Gastroesophageal sphincter (tissue), 4 donors: ENCODE measurements around the gene JDP2. TPM values are rescaled to one million over a fixed set of nuclear protein-coding genes. Genes with fewer than 3 reads are reported as not detected.

Experiments used
- ATAC-seq: fragments of 150-250 bp; one replicate; pipeline ENCODE4 v1.9.1; 2016; ENCODE audit warnings: mild to moderate bottlenecking, moderate library complexity
- H3K27ac ChIP-seq, 4 donors: fragments of 200-600 bp; sonication (generic) in 3 of 4; 1 replicate in 3 of 4; 2 replicates in 1 of 4; pipeline ENCODE4 v1.5.1; 2016 to 2019
- H3K27me3 ChIP-seq: fragments of 200-600 bp; sonication (generic); one replicate; pipeline ENCODE4 v1.5.1; 2019
- H3K36me3 ChIP-seq, 2 donors: fragments of 200-600 bp; sonication (generic); one replicate each; pipeline ENCODE4 v1.5.1; 2019; ENCODE audit warnings: control low read depth in 1 of 2
- H3K4me1 ChIP-seq, 3 donors: fragments of 200-600 bp; sonication (generic); 1 replicate in 2 of 3; 2 replicates in 1 of 3; pipeline ENCODE4 v1.5.1; 2016 to 2019; ENCODE audit warnings: control low read depth in 2 of 3
- H3K4me3 ChIP-seq, 2 donors: fragments of 200-600 bp; sonication (generic); one replicate each; pipeline ENCODE4 v1.5.1; 2019; ENCODE audit warnings: mild to moderate bottlenecking in 1 of 2, moderate library complexity in 1 of 2
- H3K9me3 ChIP-seq, 3 donors: fragments of 200-600 bp; sonication (generic); one replicate each; pipeline ENCODE4 v1.5.1; 2017 to 2019; ENCODE audit warnings: control low read depth in 2 of 3
- EP300 ChIP-seq: sonication (generic); formaldehyde crosslinking; IDR thresholded peaks from one replicate; pipeline ENCODE4 v1.6.1; 2017; ENCODE audit warnings: antibody characterized with exemption, mild to moderate bottlenecking
- POLR2A ChIP-seq, 2 donors: fragments of 450-650 bp; IDR thresholded peaks; one replicate each; pipeline ENCODE4 v1.6.1; 2017; ENCODE audit warnings: antibody characterized with exemption in 2 of 2, mild to moderate bottlenecking in 2 of 2, moderate library complexity in 1 of 2
- POLR2AphosphoS5 ChIP-seq: sonication (generic); formaldehyde crosslinking; IDR thresholded peaks from one replicate; pipeline ENCODE4 v1.6.1; 2017; ENCODE audit warnings: antibody characterized with exemption
- WGBS, 2 donors: methylation state at CpG; one replicate each; pipeline ENCODE4 v1.1.5; 2018; ENCODE audit warnings: low coverage in 1 of 2; 5-methylcytosine and 5-hydroxymethylcytosine counted together
- total RNA-seq, 4 donors: library from RNA; depleted of rRNA; stranded (reverse); fragments of >200 nt; gene quantifications; one replicate each; pipeline ENCODE4 v1.1.0, GENCODE V29; 2016
- TF ChIP-seq, protein P1 (sequence below), 4 experiments: fragments of 200-600 bp in 2 of 4; fragments of 450-650 bp in 2 of 4; sonication (generic) in 1 of 4; IDR thresholded peaks; one replicate each; pipeline ENCODE4 v1.5.1; 2017 to 2019; ENCODE audit warnings: antibody characterized with exemption in 4 of 4, mild to moderate bottlenecking in 2 of 4, moderate library complexity in 2 of 4

JDP2 gene
- total RNA-seq, 4 donors from 2014 or later = 55.6 to 90.0 (median 70.8) TPM

DNA sequence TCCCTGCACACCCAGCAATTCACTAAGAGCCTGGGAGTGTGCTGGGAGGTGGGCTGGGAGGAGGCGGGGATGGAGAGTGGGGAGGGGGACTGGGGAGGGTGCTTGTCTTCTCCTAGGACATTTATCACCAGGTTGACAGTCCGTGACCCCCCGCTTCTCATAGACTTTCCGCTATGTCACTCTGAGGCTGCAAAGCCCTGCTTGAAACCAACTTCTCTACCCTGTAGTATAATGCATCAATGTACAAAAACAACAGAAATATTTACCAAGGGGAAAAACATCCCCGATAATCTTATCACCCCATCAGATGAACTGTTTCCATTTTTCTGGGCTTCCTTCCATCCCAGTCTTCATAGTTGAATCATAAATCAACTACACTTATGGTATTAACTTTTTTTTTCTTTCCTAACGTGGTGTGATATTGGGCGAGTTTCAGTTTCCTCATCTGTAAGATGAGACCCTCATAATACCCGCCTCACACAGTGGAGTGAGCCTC, 65.8 kb downstream of the JDP2 start:
- Histone ChIP-seq H3K4me1 (no peaks in the 10 kb centered on the region), H3K36me3 (no peaks in the 10 kb centered on the region), H3K9me3 (no peaks in the 10 kb centered on the region), H3K27ac (no peak overlapping the region), H3K27me3 (no peaks in the 10 kb centered on the region), H3K4me3 (no peak overlapping the region)
- ATAC-seq = no peak
- 51 to 66% methylated on average over 5 to 8 of the region's 8 CpGs for WGBS, 2 donors
- TF ChIP-seq POLR2AphosphoS5 (no peak), EP300 (no peak), POLR2A (IDR thresholded peaks at IDR 0.05) (no peak)
- TF ChIP-seq, protein P1, sequence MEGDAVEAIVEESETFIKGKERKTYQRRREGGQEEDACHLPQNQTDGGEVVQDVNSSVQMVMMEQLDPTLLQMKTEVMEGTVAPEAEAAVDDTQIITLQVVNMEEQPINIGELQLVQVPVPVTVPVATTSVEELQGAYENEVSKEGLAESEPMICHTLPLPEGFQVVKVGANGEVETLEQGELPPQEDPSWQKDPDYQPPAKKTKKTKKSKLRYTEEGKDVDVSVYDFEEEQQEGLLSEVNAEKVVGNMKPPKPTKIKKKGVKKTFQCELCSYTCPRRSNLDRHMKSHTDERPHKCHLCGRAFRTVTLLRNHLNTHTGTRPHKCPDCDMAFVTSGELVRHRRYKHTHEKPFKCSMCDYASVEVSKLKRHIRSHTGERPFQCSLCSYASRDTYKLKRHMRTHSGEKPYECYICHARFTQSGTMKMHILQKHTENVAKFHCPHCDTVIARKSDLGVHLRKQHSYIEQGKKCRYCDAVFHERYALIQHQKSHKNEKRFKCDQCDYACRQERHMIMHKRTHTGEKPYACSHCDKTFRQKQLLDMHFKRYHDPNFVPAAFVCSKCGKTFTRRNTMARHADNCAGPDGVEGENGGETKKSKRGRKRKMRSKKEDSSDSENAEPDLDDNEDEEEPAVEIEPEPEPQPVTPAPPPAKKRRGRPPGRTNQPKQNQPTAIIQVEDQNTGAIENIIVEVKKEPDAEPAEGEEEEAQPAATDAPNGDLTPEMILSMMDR (IDR thresholded peaks at IDR 0.05) = no peak

DNA sequence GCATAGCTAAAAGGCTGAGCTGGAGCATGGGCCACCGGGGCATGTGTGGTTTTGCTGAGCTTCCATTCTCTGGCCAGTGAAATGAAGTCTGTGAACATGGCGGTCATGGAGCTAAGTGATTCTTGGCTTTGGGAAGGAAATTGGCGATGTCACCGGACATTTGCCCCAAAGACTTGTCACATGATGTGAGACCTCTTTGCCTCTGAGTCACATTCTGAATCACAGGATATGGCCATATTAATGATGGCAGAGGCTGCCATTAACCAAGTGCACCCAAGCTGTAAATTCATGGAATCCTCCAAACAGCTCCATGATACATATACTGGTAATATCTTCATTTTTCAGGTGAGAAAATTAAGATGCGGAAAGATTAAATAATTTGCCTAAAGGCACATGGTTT, 67.1 kb downstream of the JDP2 start:
- no peak overlapping the region for H3K4me3 ChIP-seq
- TF ChIP-seq POLR2AphosphoS5 (no peak), POLR2A (IDR thresholded peaks at IDR 0.05) (no peak), EP300 (no peak)
- TF ChIP-seq, protein P1 (IDR thresholded peaks at IDR 0.05) = no peak
- no peaks in the 10 kb centered on the region for H3K27me3 ChIP-seq
- no peaks in the 10 kb centered on the region for H3K4me1 ChIP-seq
- no peaks in the 10 kb centered on the region for H3K36me3 ChIP-seq
- no peak overlapping the region for H3K27ac ChIP-seq
- H3K9me3 ChIP-seq = no peaks in the 10 kb centered on the region
- 93 to 100% methylated on average over 2 to 4 of the region's 5 CpGs for WGBS, 2 donors
- no peak for ATAC-seq

DNA sequence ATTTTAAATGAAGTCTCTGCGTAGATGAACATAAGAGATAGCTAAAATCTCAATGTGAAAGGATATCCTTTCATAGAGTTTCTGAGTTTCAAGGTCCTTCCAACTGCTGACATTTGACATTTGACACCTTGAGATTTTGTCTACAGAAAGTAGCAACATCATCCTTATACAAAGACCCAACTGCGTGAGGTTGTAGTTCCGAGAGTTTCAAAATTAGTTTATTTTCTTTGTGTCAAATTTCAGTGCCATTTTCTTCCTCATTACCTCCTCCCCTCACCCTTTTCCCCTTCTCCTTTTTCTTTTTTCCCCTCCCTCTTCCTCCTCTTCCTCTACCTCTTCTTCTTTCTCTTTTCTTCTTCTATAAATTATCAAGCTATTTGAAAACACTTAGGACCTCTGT, 67.6 kb downstream of the JDP2 start:
- Histone ChIP-seq H3K27ac (no peak overlapping the region), H3K4me1 (no peaks in the 10 kb centered on the region), H3K9me3 (no peaks in the 10 kb centered on the region), H3K36me3 (no peaks in the 10 kb centered on the region), H3K4me3 (no peak overlapping the region), H3K27me3 (no peaks in the 10 kb centered on the region)
- TF ChIP-seq EP300 (no peak), POLR2A (IDR thresholded peaks at IDR 0.05) (no peak), POLR2AphosphoS5 (no peak)
- TF ChIP-seq, protein P1 (IDR thresholded peaks at IDR 0.05) = no peak
- no peak for ATAC-seq
- WGBS, 2 donors = 73 to 86% methylated on average over 3 of the region's 3 CpGs

DNA sequence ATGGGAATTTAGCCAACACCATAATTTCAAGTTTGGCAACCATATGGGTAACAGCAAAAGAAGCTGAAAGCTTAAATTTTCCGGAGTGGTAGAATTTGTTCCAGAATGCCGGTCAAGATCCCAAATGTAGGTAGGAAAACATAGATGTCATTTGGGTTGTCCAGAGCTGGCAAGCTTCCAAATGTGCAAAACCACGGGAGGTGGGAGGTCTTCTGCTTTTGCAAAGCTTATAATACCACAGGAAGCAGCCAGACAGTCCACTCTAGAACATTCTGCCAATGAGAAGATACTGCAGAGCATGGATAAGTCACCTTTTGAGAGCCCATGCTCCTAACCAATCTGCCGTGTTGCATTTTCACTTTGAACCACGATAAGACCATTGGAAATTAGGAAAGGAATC, 68.1 kb downstream of the JDP2 start:
- Histone ChIP-seq H3K4me1 (no peaks in the 10 kb centered on the region), H3K27me3 (no peaks in the 10 kb centered on the region), H3K4me3 (no peak overlapping the region), H3K36me3 (no peaks in the 10 kb centered on the region), H3K9me3 (no peaks in the 10 kb centered on the region), H3K27ac (no peak overlapping the region)
- TF ChIP-seq POLR2AphosphoS5 = no peak
- TF ChIP-seq POLR2A (IDR thresholded peaks at IDR 0.05) = no peak
- TF ChIP-seq, protein P1 (IDR thresholded peaks at IDR 0.05) = no peak
- no peak for TF ChIP-seq EP300
- 61 to 72% methylated on average over 3 to 4 of the region's 5 CpGs for WGBS, 2 donors
- no peak for ATAC-seq

DNA sequence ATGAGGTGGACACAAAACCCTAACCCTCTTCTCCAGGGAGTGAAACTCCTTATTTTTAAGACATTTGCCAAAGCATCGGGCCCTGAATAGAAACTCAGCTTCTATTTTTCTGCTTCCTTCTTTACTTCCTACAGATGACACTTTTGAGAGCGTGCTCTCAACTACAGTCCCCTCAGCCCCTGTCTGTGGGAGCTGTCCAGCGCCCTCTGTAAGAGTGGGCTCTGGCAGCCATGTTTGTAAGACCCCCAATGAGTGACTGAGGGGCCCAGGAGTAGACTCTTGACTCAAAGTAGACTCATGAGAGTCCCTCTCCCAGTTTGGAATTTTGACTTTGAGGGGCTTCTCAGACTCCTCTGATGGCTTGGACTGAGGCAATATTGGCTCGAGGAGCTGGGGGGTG, 68.9 kb downstream of the JDP2 start:
- no peaks in the 10 kb centered on the region for H3K36me3 ChIP-seq
- ATAC-seq = no peak
- no peaks in the 10 kb centered on the region for H3K9me3 ChIP-seq
- H3K27ac ChIP-seq = no peak overlapping the region
- TF ChIP-seq EP300 = no peak
- TF ChIP-seq, protein P1 (IDR thresholded peaks at IDR 0.05) = no peak
- TF ChIP-seq POLR2A (IDR thresholded peaks at IDR 0.05) = no peak
- no peak for TF ChIP-seq POLR2AphosphoS5
- no peaks in the 10 kb centered on the region for H3K27me3 ChIP-seq
- WGBS, 2 donors = 100% methylated on average over 1 to 3 of the region's 4 CpGs
- H3K4me1 ChIP-seq = no peaks in the 10 kb centered on the region
- no peak overlapping the region for H3K4me3 ChIP-seq
